NCI-H1092 treated with DMSO at 0.1 percent for 48 hours (cell line): ENCODE measurements around the gene CABLES2.

ENCODE experiments used
- DNase-seq: peaks from one replicate; lab custom pipeline; 2025; lab: John Stamatoyannopoulos, UW

Gene CABLES2

DNA sequence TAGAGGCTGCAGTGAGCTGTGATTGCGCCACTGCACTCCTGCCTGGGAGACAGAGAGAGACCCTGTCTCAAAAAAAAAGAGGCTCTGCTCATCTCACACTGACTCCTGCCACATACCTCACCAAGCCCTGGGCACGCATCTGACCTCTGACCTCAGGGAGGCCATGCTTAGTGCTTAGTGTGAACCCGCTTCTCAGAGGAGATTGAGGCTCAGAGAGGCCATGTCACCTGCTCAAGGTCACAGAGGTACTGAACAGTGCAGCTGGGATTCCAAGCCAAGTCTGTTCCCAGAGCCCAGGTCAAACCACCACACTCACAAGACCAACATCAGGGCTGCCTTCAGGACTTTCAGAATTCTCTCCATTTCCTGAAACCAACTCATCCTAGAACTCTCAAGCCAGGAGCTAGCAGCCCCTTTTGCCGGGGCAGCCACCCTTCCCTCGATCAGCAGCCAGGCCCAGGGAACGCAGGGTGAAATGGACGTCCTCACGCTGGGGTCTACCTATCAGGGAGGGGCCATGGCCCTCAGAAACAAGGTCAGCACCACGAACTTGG is 2.9 kb downstream of the CABLES2 start:
- no peak for DNase-seq

DNA sequence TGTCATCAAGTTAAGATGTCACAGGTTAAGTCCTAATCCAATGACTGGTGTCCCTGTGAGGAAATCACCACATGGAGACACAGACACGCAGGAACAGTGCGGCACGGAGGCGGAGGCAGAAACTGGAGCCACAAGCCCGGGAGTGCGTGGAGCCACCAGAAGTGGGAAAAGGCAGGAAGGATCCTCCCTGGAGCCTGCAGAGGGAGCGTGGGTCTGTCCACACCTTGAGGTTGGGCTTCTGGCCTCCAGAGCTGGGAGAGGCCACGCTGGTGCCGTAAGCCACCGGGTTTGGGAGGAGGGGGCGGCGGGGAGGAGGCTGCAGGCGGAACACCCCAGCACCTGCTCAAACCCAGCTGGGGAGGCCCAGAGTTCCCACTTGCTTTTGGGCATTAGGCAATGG is 3.8 kb downstream of the CABLES2 start:
- DNase-seq = no peak

DNA sequence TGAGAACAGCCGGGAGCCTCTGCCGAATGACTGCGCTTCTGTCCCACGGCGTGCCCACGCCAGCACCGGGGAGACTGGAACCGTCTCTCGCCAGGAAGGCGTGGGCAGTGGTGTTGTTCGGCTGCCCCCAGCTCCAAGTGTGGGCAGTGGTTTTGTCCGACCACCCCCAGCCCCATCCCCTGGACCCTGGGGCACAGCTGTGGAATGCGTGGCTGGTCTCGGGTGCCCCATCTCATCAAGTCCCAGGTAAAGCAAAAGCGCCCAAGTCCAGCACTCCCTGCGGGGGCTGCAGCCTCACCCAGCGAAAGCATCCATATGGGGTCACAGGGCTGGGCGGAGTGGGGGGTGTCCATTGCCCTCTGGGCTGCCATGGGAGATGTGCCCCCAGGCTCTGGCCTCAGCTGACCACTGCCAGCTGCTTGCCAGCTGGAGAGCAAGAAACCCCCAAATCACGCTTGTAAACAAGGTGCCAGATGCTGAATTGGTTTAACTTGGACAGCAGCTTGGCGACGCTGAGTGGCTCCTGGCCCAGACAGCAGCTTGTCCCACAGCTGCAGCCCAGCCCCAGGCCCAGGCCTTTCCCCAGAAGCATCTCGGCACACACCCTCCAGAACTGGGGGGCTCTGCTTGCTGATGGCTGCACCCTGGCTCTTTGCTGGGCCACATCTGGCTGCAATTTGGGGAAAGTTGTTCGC is 4.5 kb downstream of the CABLES2 start:
- no peak for DNase-seq

DNA sequence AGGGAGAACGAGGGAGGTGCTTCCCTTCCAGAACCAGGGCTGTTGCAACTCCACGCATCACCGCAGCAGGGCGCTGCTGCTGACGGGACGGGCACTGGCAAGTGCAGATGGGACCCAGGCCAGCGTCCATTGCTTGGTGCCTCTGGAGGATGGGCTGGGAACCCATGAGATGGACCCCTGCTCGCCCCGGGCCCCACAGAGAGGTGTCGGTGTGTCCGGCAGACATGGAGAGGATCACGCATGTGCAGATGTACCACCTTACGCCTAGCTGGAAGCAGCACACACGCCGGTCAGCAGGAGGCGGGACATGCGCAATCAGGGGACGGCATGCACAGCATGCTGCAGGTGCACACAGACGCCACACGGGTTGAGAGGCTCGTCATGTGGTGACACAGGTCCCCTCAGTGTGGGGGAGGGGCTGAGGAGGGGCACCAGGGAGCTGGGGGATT is 5.7 kb downstream of the CABLES2 start:
- no peak for DNase-seq

DNA sequence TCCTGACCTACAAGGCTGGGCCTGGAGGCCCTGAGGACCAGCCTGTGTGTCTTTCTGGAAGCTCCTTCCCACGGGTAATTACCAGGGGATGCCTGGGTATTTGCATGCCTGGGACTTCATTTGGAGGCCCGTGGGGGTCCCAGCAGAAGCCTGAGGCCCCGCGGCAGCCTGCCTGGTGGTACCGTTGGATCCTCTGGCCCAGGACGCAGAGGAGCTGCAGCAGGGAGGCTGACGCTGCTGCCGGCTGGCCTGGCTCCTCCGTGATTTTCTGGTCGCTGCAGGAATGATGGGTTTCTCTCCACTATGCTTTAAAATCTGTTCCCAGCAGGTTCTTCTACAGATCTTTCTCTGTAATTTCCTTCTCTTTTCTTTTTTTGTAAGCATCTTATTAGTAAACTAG is 6.5 kb downstream of the CABLES2 start:
- no peak for DNase-seq

DNA sequence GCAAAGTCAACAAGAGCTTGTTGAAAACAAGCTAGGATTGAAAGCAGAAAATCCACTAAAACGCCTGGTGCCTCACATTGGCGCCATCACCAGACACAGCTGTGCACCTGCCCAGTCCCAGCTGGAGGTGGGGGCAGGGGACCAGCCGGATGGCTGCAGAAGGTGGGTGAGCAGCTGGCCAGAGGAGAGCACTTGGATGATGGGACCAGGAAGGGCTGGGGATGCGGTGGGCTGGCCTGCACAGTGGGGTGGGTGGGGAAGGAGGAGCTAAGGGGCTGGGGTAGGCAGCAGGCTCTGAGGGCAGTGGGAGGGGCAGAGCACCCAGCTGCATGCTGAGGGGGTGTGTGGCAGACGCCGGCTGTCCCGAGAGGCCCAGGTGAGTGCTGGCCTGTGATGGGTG is 7.1 kb downstream of the CABLES2 start:
- DNase-seq = no peak

DNA sequence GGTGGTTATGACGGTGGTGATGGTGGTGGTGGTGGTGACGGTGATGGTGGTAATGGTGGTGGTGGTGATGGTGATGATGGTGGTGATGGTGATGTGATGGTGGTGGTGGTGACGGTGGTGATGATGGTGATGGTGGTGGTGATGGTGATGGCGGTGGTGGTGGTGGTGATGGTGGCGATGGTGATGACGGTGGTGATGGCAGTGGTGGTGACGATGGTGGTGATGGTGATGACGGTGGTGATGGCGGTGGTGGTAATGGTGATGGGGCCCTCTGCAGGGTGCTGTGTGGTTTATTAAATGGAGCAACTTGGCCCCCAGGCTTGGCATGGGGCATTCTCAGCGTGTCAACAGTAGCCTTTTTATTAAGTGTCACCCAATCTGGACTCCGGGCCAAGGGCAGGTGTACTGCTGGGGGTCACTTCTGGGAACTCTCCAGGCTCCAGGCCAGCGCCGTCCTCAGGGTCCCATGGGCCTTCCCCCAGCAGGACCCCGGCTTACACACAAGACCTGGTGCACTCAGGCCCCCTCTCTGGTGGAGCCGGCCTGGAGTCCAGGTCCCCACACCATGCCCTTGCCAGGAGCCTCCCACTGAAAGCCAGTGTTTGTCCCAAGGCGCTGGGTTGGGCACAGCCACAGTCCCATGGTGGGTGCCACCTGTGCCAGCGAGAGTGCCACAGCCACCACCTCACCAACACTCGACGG is 8.8 kb downstream of the CABLES2 start:
- DNase-seq = no peak

DNA sequence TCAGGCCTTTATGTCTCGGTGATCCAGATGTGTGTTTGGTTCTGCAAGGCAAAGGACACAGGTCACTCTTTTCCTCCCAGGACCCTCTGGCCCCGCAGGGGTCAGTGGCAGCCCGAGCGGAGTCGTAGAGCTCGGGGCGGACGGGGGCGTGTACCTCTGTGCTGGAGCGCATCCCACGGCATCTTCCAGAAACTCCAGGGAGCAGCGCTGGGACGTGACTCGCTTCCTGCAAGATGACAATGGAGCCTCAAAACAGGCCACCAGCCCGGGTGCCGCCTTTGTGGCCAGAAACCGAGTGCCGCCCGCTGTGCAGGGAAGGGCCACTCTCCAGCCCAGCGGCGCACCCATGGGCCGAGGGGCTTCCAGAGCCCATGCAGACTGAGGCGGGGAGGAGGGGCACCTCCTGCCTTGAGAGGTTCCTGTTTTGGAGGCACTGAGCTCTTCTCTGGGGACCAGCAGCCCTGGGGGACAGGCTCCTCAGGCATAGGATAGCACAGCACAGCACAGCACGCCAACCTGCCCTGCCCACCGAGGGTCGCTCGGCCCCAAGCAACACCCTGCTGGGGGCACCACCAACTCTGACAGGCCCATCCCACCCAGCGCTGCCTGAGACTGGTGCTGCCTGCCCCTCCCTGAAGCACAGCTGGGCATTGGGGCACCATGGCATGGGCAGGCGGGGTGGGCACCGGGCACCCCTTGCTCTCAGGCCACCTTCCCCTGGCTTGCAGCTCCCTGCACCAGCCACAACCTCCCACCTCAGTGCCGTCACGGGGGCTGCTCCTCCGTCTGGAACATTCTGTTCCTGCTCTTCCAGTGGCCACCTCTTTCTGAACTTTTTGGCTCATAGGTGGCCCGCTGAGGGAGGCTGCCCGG is 10.5 kb downstream of the CABLES2 start:
- no peak for DNase-seq

DNA sequence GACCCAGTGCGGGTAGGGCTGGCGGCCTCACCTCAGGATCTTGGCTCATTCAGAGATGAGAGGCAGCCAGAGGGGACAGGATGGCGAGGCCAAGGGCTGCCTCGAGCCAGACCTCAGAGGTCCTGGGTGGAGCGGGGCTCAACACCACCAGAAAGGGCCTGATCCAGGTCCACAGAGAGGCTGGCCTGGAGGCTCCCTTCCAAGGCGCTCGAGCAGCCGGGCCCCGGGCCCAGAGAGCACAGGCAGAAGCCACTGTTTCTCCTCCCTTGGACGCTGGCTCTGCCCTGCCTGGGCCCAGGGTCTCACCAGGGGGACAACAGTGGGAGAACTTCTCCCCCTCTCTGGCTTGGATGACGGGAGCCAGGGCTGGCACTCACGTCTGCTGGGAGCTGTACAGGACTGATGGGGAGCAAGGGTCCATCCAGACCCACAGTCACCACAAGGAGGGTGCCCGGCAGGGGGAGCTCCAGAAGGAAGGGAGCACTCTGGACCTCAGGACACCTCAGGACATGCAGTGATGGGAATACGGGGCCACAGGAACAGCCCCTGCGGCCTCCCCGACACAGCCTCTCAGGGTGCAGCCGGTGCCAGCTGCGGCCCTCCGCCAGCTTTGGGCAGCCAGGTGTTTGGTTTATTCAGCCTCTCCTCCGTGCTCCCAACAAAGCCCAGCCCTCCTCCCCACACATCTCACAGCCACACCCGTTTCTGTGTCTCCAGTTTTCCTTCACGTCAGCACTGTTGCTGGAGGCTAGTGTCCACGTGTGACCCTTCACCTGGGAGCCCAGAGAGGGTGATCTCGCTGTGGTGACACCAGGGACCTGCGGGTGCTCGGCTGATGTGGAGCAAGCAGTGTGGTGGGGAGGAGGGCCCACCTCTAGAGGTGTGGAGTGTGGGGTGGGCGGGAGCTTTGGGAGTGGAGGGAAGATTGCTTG is 11.5 kb downstream of the CABLES2 start:
- no peak for DNase-seq

DNA sequence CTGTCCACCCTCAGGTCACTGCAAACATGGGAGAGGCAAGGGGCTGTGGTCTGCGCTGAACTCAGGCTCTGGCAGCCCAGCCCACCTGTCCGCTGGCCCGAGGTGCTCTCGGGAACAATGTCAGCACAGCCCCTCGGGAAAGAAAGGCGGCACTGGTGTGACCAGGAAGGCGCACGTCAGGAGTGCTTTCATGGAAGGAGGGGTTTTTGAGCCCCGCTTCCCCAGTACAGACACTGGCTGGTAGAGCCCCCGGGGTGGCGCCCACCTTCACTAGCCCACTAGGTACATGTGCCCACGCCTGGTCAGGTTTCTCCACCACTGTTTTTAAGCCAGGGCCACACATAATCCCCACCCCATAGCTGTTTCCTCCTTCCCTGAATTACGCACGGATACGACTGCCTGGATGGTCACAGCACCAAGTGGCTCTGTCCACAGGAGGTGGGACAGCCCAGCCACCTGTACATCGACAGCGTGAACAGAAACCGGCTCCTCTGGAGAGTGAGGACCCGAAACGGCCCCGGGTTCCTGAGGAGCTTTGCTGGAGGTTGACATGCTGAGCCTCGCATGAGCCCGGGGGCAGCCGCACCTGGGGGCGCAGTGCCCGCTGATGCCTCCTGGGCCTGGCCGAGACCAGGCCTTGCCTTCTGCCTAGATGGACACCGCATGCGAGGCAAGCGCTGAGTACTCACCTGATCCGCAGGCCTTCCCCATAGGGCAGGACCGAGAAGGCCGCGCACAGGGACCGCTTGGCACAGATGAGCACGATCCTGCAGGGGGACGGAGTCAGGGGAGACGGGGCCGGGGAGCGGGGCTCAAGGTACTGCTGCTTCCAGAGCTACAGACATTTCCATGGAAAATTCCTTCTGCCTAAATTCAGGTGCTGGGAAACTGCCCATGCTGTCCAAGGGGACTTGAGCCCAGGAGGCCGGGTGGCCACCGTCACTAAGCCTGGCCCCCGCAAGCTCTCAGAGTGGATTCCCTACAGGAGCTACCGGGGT is 12.5 kb downstream of the CABLES2 start:
- DNase-seq = no peak

DNA sequence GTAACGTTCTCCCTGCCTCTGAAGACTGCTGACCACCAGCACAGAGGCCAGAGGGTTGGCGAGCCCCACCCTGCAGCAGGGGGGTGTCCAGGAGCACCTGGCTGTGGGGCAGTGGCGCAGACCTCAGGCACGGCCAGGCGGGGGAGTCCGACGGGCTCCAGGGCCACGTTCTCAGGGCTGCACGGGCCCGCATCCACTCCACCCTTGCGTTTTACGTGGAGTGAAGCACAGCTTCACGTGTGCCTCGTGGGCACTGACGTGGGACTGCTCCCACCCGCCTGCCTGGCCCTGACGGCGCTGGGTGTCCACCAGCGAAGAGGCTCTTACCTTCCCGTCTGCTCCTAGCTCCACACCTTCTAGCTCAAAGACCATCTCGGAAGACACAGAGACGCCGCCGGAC is 13.3 kb downstream of the CABLES2 start:
- no peak for DNase-seq

DNA sequence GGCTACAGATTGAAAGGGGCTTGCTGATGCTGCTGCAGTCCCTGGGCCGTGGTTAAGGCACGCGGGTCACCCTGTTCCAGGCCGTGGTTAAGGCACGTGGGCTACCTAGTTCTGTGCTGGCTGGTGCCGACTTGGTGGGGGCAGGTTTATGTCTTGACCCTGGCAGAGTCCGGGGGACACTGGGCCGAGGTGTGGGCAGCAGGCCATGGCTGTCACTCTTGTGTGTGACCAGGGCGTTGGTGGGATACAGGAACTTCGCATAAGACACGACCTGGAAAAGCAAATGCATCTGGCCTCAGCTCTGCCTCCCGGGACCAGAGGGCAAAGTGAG is 13.8 kb downstream of the CABLES2 start:
- no peak for DNase-seq

DNA sequence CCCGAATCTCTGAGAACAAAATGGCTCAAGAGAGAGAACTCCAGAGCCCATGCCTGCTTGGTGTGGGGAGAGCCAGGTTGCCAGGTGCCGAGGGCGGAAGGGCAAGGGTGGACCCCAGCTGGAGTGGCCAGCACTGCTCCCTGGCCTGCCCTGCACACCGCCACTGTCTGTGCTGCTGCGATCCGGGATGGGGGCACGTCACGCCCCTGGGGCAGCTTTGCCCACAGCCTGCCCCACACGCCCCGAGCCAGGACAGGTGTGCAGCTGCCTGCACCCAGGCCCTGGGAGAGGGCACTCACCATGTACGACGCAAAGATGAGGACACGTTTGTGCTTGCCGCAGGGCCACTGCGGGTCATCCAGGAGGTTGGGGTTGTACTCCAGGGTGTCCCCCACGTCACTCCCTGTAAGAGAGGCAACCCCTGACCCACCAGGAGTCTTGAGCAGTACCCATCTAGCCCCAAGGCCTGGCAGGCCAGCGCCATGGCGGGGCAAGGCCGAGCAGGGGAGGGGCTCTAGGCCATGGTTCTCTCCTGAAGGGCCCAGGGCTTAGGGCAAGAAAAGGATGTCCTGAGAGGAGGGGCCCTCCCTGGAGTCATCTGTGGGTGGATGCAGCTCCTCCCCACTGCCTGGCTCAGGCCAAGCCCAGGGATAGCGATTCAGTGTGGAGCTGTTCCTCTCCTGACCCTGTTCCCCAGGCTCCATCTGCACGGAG is 14.3 kb downstream of the CABLES2 start:
- DNase-seq = no peak

DNA sequence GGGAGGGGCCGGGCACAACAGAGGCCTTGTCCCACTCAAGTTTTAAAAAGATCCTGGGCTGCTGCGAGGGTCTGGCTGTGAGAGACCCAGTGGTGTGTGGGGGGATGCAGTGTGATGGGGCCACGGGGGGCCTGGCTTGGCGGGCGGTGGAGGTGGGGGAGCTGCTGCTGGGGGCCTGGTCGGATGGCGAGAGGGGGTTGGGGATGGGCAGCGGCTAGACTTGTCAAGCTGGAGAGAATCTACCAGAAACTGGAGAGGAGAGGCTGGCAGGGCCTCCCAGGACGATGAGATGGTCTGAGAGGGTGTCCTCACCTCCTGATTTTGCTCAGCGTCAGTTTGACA is 15.0 kb downstream of the CABLES2 start:
- DNase-seq = no peak

DNA sequence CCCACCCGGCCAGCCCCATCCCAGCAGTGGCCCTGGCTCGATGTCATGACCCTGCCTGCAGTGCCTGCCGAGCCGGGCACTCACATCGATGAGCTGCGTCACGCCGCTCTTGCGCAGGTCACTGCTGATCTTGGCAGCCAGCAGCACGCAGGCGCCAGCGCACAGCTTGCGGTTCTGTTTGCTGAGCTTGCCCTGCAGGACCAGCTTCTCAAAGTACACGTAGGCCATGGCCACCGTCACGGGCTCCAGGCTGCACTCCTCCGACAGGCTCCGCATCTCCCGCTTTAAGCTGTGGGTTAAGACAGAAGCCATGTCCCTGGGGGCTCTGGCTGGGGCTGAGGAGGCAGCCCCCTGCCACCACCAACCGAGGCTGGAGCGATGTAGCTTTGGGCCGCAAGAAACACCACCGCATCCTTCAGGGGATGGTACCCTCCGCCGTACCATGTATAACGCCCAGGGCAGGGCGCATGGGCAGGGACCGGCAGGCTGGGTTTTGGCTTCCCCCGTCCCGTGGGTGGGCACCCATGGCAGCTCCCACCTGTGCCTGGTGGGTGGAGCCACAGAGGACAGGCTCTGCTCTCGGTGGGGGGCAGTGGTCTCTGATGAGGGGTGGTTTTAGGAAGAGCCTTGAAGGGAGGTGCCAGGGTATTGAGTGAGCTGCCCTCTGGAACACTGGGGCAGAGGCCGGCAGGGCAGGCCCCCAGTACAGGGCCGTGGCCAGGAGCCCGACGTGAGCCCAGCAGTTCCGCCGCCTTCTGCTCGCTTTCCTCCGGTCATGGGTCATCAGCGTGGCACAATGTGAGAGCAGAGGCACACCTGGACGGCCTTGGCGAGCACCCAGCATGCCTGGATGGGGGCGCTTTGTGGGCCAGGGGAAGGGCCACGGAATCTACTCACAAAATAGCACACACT is 15.7 kb downstream of the CABLES2 start:
- no peak for DNase-seq

DNA sequence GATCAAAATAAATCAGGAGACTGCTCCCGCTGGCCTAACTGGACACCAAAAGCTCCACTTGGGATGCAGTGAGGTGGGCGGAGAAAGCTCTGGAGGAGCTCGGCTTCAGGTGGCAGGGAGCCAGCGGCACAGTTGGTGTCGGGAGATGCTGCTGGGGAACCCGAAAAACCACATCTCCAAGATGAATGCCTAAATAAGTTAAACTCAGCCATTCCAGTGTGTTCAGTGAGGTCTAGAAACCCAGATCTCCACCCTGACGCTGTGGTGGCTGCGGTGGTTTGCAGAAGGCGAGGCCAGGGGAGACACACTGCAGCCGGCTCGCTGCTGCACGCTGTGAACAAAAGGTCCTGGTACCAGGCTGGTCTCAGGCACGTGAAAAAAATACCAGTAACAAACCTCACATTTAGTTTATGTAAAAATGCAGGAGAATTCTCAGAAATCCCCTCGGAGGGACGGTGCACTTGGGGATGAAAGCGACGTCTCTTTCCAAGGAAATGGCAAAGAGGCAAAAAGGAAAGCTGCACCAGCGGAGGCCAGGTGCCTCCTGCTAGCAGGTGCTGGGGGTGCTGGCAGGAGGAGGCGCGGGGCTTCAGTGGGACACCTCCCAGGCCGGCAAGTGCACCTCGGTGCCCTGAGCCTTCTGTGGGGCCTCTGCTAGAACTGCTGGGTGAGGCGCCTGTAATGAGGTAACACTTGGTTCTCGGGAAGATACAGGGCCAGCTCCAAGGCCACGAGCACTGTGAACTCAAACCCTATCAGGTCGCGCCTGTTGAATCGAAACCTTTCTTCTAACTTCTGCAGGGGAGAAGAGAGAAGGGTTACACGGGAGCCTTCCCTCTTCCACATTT is 16.5 kb downstream of the CABLES2 start:
- DNase-seq = no peak

DNA sequence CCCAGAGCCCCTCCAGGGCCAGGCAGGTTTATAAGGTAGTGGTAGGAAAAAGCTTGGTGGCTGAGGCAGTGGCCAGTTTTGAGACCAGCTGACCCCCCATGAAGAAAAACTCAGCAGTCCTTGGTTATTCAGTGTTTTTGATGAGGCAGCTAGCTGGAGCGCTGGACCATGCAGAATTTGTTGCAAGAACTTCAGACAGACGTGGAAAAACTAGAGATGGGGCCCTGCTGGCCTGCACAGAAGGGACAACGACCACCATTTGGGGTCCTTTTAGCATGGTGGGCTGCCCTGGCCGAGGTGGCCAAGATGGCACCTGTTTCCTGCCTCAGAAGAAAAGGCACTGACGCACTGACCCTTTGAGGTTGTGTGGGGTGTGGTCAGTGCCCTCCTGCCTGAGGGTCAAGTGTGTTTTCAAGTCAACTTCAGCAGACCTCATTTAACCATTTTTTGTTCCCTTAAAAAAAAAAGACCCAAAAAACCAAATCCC is 17.4 kb downstream of the CABLES2 start:
- DNase-seq = no peak
